SK-N-SH treated with all-trans-retinoic acid at 6 μM for 48 hours (cell line): ENCODE measurements around the gene CREB3.

Source experiments
- ATAC-seq: fragments of 200-7000 bp; cut with Tn5 transposase; 3 replicates; pipeline ENCODE4 v1.9.1; 2020; ENCODE audit warnings: mild to moderate bottlenecking, moderate library complexity
- ARNTL ChIP-seq: fragments of 450-650 bp; formaldehyde crosslinking; IDR thresholded peaks from 2 replicates; pipeline ENCODE4 v1.5.0; 2020; ENCODE audit warnings: low read depth, mild to moderate bottlenecking, moderate library complexity, borderline replicate concordance
- BACH2 ChIP-seq: fragments of 250-450 bp; sonication (Bioruptor Pico); IDR thresholded peaks from 2 replicates; pipeline ENCODE4 v1.9.0; 2021; ENCODE audit warnings: mild to moderate bottlenecking, borderline replicate concordance
- CREB5 ChIP-seq: fragments of 250-450 bp; sonication (Bioruptor Pico); IDR thresholded peaks from 2 replicates; pipeline ENCODE4 v1.5.1; 2020; ENCODE audit warnings: low read depth, mild to moderate bottlenecking, moderate library complexity
- CSDC2 ChIP-seq: fragments of 250-450 bp; sonication (Bioruptor Pico); IDR thresholded peaks from 2 replicates; pipeline ENCODE4 v1.5.0; 2020; ENCODE audit warnings: mild to moderate bottlenecking, moderate library complexity
- CSRNP3 ChIP-seq: fragments of 250-450 bp; sonication (Bioruptor Pico); IDR thresholded peaks from 2 replicates; pipeline ENCODE4 v1.5.1; 2021; ENCODE audit warnings: mild to moderate bottlenecking, moderate library complexity
- ESRRG ChIP-seq: fragments of 250-450 bp; sonication (Bioruptor Pico); IDR thresholded peaks from 2 replicates; pipeline ENCODE4 v1.6.1; 2021; ENCODE audit warnings: mild to moderate bottlenecking
- ISL1 ChIP-seq: fragments of 250-450 bp; sonication (Bioruptor Pico); IDR thresholded peaks from 2 replicates; pipeline ENCODE4 v2.1.2; 2022; ENCODE audit warnings: mild to moderate bottlenecking, moderate library complexity
- OSR1 ChIP-seq: fragments of 250-450 bp; sonication (Bioruptor Pico); IDR thresholded peaks from 2 replicates; pipeline ENCODE4 v1.8.0; 2022; ENCODE audit warnings: moderate library complexity, mild to moderate bottlenecking, inconsistent platforms
- PATZ1 ChIP-seq: fragments of 250-450 bp; sonication (Bioruptor Pico); IDR thresholded peaks from 2 replicates; pipeline ENCODE4 v1.8.0; 2020; ENCODE audit warnings: mild to moderate bottlenecking, moderate library complexity, borderline replicate concordance
- PPARA ChIP-seq: fragments of 250-450 bp; sonication (Bioruptor Pico); IDR thresholded peaks from 2 replicates; pipeline ENCODE4 v1.5.0; 2020; ENCODE audit warnings: mild to moderate bottlenecking, borderline replicate concordance
- RARB ChIP-seq: fragments of 250-450 bp; sonication (Bioruptor Pico); IDR thresholded peaks from 2 replicates; pipeline ENCODE4 v1.8.0; 2021; ENCODE audit warnings: mild to moderate bottlenecking, moderate library complexity
- SNAI2 ChIP-seq: fragments of 250-450 bp; sonication (Bioruptor Pico); IDR thresholded peaks from 2 replicates; pipeline ENCODE4 v1.5.0; 2020; ENCODE audit warnings: mild to moderate bottlenecking, moderate library complexity
- TCF4 ChIP-seq: fragments of 250-450 bp; sonication (Bioruptor Pico); IDR thresholded peaks from 2 replicates; pipeline ENCODE4 v1.8.0; 2021; ENCODE audit warnings: mild to moderate bottlenecking, moderate library complexity, borderline replicate concordance
- TOX ChIP-seq: fragments of 250-450 bp; sonication (Bioruptor Pico); IDR thresholded peaks from 2 replicates; pipeline ENCODE4 v1.8.0; 2021; ENCODE audit warnings: mild to moderate bottlenecking, moderate library complexity, borderline replicate concordance
- TSHZ2 ChIP-seq: fragments of 250-450 bp; sonication (Bioruptor Pico); IDR thresholded peaks from 2 replicates; pipeline ENCODE4 v1.5.0; 2020; ENCODE audit warnings: mild to moderate bottlenecking, moderate library complexity
- ZC3H10 ChIP-seq: fragments of 250-450 bp; sonication (Bioruptor Pico); IDR thresholded peaks from 2 replicates; pipeline ENCODE4 v1.5.1; 2021; ENCODE audit warnings: mild to moderate bottlenecking, moderate library complexity
- ZFP3 ChIP-seq: fragments of 250-450 bp; sonication (Bioruptor Pico); IDR thresholded peaks from 2 replicates; pipeline ENCODE4 v1.5.0; 2020; ENCODE audit warnings: mild to moderate bottlenecking, moderate library complexity
- ZNF70 ChIP-seq: fragments of 450-650 bp; formaldehyde crosslinking; IDR thresholded peaks from 2 replicates; pipeline ENCODE4 v1.5.0; 2020; ENCODE audit warnings: mild to moderate bottlenecking, moderate library complexity
- ZNF8 ChIP-seq: fragments of 450-650 bp; formaldehyde crosslinking; IDR thresholded peaks from 2 replicates; pipeline ENCODE4 v1.5.0; 2020; ENCODE audit warnings: mild to moderate bottlenecking, moderate library complexity

The CREB3 gene

GRCh38 chr9:35730486-35730854, 2.0 kb upstream of the CREB3 start:
- no peak for TF ChIP-seq ZNF70 (CRISPR knock-in tag)
- TF ChIP-seq TCF4 = no peak
- TF ChIP-seq CREB5 = no peak
- no peak for TF ChIP-seq CSDC2 (CRISPR knock-in tag)
- TF ChIP-seq ISL1 = no peak
- no peak for TF ChIP-seq ZFP3
- TF ChIP-seq RARB (CRISPR knock-in tag) = no peak
- TF ChIP-seq TOX (CRISPR knock-in tag) = no peak
- no peak for TF ChIP-seq ZC3H10
- no peak for TF ChIP-seq ARNTL
- no peak for TF ChIP-seq CSRNP3 (CRISPR knock-in tag)
- no peak for TF ChIP-seq OSR1
- no peak for ATAC-seq

GRCh38 chr9:35731415-35732184, 866 bp upstream of the CREB3 start:
- TF ChIP-seq PATZ1 (CRISPR knock-in tag) (no peak), CREB5 (no peak), ISL1 (no peak), ESRRG (CRISPR knock-in tag) (no peak), BACH2 (CRISPR knock-in tag) (no peak)
- no peak for ATAC-seq

GRCh38 chr9:35732800-35733541, 505 bp downstream of the CREB3 start:
- TF ChIP-seq ZC3H10 (no peak), ARNTL (no peak), ZNF8 (CRISPR knock-in tag) (no peak), SNAI2 (no peak), TSHZ2 (CRISPR knock-in tag) (no peak), PATZ1 (CRISPR knock-in tag) (no peak), CSDC2 (CRISPR knock-in tag) (no peak), PPARA (CRISPR knock-in tag) (no peak), TOX (CRISPR knock-in tag) (no peak), ZFP3 (no peak)
- ATAC-seq = peak; percentile 51
